ENCODE measurements around the gene KRTAP9-7. TPM values are rescaled to one million over a fixed set of nuclear protein-coding genes. Genes with fewer than 3 reads are reported as not detected.
"Not testable (repeated sequence)": the region's sequence is repeated elsewhere in the genome, so short reads cannot be mapped to it uniquely, and the experiment has no call there.

Gene KRTAP9-7
- total RNA-seq, 1 donor, result not detected

DNA sequence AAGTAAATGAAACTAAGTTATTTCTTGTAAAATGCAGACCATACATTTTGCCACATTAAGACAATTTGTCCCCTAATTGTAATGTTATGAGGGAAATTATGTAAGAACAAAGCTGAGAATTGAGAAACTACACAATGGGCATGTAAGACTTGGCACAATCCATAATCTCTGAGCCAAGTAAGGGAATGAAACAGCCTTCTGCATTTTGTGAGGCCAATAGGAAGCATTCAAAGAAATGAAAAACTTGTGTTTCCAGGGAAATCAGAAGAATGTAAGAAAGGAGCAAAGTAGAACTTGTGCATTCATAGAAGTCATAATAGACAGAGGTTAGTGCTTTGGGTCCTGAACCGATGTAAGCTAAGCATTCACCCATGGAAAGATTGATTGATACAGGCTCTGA, 24.2 kb upstream of the KRTAP9-7 start:
- no peak for DNase-seq (ENCODE audit: low read depth)
- H3K4me3 ChIP-seq (ENCODE audit: low read depth, low read length), result no peak overlapping the region

DNA sequence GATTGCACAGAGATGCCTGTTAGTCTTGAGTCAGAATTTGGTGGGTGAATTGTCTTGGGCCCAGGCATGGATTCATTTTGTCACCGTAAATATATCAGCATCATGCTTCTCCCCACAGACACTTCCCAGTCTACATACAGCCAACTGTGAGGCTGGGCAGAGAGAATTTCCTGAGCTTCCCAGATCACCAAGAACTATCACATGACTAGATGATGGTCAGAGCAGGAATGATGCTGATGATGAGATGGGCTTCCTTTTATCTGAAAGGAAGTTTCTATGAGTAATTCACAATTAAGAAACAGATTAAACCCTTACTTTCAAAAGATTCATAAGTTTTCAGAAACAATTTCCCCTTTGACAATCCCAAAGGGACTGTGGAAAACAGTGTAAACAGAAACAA, 20.6 kb upstream of the KRTAP9-7 start:
- DNase-seq (ENCODE audit: low read depth), result no peak
- no peak overlapping the region for H3K4me3 ChIP-seq (ENCODE audit: low read depth, low read length)
- no peak for TF ChIP-seq CTCF (IDR thresholded peaks at IDR 0.05; ENCODE audit: insufficient read depth, low read length)

More for the DNA sequence above, 24.2 kb upstream of the KRTAP9-7 start:
- TF ChIP-seq CTCF (IDR thresholded peaks at IDR 0.05; ENCODE audit: insufficient read depth, low read length), result no peak

GRCh38 chr17:41255381-41256290, 19.9 kb upstream of the KRTAP9-7 start, which contains the start of gene KRTAP9-9:
TSS of gene KRTAP9-9 (plus strand) at chr17:41255384.
- not testable (repeated sequence) for H3K4me3 ChIP-seq (ENCODE audit: low read depth, low read length)

DNA sequence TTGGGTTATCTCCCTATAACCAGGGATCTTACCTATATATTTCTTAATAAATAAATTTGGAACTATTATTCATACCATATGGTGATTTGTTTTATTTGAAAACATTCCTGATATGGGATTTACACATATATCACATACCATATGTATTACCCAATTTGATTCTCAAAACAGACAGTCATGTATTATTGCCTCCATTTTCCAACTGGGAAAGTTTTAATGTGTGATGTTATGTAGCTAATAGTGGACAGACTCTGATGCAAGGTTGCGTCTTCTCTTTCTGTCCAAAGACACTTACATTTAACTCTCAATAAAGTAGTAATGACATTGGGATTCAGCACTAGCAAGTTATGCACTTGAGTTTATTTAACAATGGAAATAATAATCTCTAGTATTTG, 19.2 kb upstream of the KRTAP9-7 start:
- DNase-seq (ENCODE audit: low read depth), result no peak
- no peak overlapping the region for H3K4me3 ChIP-seq (ENCODE audit: low read depth, low read length)
- TF ChIP-seq CTCF (IDR thresholded peaks at IDR 0.05; ENCODE audit: insufficient read depth, low read length), result no peak

More at GRCh38 chr17:41255381-41256290, 19.9 kb upstream of the KRTAP9-7 start, which contains the start of gene KRTAP9-9:
- not testable (repeated sequence) for DNase-seq (ENCODE audit: low read depth)

- DNase-seq (ENCODE audit: low read depth), result no peak
- H3K4me3 ChIP-seq (ENCODE audit: low read depth, low read length), result no peak overlapping the region
- TF ChIP-seq CTCF (IDR thresholded peaks at IDR 0.05; ENCODE audit: insufficient read depth, low read length), result no peak
These were observed 17.1 kb upstream of the KRTAP9-7 start for GRCh38 chr17:41258406-41258805.

GRCh38 chr17:41263212-41263611, 12.3 kb upstream of the KRTAP9-7 start:
- no peak for DNase-seq (ENCODE audit: low read depth)
- no peak for TF ChIP-seq CTCF (IDR thresholded peaks at IDR 0.05; ENCODE audit: insufficient read depth, low read length)
- no peak overlapping the region for H3K4me3 ChIP-seq (ENCODE audit: low read depth, low read length)

- H3K4me3 ChIP-seq (ENCODE audit: low read depth, low read length), result no peak overlapping the region
- TF ChIP-seq CTCF (IDR thresholded peaks at IDR 0.05; ENCODE audit: insufficient read depth, low read length), result no peak
- DNase-seq (ENCODE audit: low read depth), result no peak
These were observed 10.9 kb upstream of the KRTAP9-7 start for GRCh38 chr17:41264599-41264998.

Measured in fibroblast of the aortic adventitia (primary cell).